Measurements from ENCODE around the gene IL31.
"Not testable (repeated sequence)": the region's sequence is repeated elsewhere in the genome, so short reads cannot be mapped to it uniquely, and the experiment has no call there.

Gene IL31

DNA sequence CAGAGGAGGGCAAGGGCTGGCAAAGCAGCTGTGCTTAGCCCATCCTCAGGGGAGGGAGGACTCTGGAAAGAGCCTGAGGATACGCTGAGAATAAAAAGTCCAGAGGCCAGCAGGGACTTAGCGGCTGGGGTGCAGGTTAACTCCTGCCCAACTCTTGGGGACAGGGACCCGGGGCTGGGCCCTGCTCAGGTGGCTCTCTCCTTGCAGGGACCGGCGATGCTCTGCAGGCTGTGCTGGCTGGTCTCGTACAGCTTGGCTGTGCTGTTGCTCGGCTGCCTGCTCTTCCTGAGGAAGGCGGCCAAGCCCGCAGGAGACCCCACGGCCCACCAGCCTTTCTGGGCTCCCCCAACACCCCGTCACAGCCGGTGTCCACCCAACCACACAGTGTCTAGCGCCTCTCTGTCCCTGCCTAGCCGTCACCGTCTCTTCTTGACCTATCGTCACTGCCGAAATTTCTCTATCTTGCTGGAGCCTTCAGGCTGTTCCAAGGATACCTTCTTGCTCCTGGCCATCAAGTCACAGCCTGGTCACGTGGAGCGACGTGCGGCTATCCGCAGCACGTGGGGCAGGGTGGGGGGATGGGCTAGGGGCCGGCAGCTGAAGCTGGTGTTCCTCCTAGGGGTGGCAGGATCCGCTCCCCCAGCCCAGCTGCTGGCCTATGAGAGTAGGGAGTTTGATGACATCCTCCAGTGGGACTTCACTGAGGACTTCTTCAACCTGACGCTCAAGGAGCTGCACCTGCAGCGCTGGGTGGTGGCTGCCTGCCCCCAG is 32.3 kb upstream of the IL31 start:
- CTCF ChIA-PET, result no interaction called here
- no peak for DNase-seq (ENCODE audit: low read depth, low spot score)
- no peak overlapping the region for H3K4me3 ChIP-seq (ENCODE audit: low read depth, low read length)
- POLR2A ChIA-PET, result no interaction called here
- TF ChIP-seq, protein P1, sequence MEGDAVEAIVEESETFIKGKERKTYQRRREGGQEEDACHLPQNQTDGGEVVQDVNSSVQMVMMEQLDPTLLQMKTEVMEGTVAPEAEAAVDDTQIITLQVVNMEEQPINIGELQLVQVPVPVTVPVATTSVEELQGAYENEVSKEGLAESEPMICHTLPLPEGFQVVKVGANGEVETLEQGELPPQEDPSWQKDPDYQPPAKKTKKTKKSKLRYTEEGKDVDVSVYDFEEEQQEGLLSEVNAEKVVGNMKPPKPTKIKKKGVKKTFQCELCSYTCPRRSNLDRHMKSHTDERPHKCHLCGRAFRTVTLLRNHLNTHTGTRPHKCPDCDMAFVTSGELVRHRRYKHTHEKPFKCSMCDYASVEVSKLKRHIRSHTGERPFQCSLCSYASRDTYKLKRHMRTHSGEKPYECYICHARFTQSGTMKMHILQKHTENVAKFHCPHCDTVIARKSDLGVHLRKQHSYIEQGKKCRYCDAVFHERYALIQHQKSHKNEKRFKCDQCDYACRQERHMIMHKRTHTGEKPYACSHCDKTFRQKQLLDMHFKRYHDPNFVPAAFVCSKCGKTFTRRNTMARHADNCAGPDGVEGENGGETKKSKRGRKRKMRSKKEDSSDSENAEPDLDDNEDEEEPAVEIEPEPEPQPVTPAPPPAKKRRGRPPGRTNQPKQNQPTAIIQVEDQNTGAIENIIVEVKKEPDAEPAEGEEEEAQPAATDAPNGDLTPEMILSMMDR (IDR thresholded peaks at IDR 0.05; ENCODE audit: insufficient read depth, low read length, missing control alignments), result no peak

DNA sequence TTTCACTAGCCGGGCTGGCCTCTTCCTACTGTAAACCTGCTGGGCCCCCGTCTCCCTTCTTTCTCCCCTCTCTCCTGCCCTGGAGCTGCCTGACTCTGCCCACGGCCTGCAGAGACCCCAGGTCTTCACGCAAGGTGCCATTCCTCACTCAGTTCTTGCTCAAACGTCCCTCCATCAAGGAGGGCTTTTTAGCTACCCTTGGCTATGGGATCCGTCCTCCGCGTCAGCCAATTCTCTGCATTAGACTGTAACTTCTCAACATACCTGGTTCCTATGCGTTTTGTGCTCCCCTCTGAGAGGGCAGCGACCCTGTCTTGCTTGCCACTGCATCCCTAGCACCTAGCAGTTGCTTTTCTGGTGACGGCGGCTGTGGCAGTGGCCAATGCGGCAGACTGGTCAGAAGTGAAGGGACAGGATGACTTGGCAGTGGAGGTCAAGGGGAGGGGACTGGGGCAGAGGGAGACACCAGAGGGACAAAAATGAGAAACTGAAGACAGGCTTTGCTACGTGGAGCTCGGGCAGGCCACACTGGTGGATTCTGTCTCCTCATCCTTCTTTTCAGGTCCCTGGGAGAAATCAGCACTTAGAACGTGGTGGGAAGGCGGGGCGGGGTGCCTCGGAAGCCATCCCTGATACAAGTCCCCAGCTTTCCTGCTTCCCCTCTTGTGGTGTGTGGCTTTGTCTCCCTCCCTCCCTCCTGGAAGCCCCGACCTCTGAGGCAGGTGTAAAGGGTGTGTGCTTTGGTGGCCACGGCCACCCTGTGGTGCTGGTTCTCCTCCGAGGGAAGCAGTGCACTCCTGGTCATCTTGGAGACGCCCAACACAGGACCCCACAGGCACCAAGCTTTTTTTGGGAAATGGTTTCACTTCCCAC is 31.3 kb upstream of the IL31 start:
- ChIA-PET POLR2A (no interaction called here), CTCF (interaction anchor here (0.7 to 1.2 kb wide), 3 partner anchors 11 to 23 kb away, joined by 3 to 4 read pairs (median 4); no protein-coding TSS in a partner anchor)
- no peak for DNase-seq (ENCODE audit: low read depth, low spot score)
- TF ChIP-seq, protein P1 (IDR thresholded peaks at IDR 0.05; ENCODE audit: insufficient read depth, low read length, missing control alignments), result no peak
- no peak overlapping the region for H3K4me3 ChIP-seq (ENCODE audit: low read depth, low read length)

DNA sequence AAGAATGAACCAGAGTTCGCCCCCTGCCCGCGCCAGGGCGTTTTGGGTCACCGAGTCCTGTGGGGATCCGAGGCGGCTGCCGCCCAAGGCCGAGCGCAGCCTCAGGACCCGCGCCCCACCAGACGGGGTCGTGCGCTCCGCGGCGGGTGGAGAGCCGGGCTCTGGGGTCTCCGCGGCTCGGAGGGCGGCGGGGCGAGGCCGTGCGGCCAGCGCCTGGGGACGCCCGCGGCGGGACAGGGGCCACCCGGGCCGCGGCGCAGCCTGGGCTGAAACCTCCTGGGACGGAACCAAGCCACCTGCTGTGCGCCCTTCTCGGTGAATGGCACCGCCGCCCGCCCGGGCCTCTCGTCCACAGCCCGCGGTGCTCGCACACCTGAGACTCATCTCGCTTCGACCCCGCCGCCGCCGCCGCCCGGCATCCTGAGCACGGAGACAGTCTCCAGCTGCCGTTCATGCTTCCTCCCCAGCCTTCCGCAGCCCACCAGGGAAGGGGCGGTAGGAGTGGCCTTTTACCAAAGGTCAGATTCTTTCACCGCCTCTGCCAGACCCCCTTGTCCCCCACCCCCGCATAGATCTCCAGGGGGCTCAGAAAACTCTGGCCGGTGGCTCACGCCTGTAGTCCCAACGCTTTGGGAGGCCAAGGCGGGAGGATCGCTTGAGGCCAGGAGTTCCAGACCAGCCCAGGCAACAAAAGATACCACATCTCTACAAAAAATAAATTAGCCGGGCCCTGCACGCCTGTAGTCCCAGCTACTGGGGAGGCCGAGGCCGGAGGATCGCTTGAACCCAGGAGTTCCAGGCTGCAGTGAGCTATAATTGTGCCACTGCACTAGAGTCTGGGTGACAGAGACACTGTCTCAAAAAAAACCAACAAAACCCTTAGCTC is 30.4 kb upstream of the IL31 start:
- TF ChIP-seq, protein P1 (IDR thresholded peaks at IDR 0.05; ENCODE audit: insufficient read depth, low read length, missing control alignments), result no peak
- no peak for DNase-seq (ENCODE audit: low read depth, low spot score)
- ChIA-PET CTCF (interaction anchor here (0.7 to 1.2 kb wide), 3 partner anchors 11 to 22 kb away, joined by 3 to 4 read pairs (median 4); no protein-coding TSS in a partner anchor), POLR2A (no interaction called here)
- peak overlapping the region; percentile 63 for H3K4me3 ChIP-seq (ENCODE audit: low read depth, low read length)

DNA sequence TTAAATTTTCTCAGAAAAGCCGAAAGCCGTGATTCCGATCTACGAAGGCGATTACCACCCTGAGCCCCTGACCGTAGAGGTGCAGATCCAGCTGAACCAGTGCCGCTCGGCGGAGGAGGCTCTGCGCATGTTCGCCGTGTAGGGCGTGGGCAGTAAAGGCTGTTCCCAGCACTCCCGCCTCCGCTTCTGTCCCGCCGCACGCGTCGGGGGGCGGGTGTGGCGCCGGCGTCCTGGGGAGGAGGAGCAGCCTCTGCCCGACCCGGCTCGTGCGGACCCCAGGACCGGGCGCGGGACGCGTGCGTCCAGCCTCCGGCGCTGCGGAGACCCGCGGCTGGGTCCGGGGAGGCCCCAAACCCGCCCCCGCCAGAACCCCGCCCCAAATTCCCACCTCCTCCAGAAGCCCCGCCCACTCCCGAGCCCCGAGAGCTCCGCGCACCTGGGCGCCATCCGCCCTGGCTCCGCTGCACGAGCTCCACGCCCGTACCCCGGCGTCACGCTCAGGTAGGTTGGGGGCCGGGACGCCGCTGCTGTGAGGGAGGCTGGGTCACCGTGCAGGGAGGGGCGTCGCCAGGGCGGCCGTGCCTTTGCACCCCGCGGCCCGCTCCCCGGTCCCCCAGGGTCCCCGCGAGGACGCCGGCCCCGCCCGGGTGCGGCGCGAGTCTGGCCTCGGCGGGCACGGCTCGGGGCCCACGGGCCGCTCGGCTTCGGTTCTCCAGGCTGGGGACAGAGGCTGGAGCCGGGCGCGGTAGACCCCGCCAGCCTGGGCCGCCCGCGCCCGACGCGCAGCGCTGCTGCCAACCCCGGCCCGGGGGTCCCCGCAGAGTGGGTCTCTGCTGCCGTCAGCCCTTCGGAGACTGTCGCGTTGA is 29.5 kb upstream of the IL31 start, which contains the start of gene B3GNT4:
B3GNT4 (plus strand) TSS at position 409 of the 866 bp plus-strand sequence. CDS start 910 bp downstream, outside the sequence.
- no peak for DNase-seq (ENCODE audit: low read depth, low spot score)
- ChIA-PET POLR2A (interaction anchor here (0.5 kb wide), 1 partner anchor 15 kb away, joined by 4 read pairs; no protein-coding TSS in a partner anchor), CTCF (no interaction called here)
- TF ChIP-seq, protein P1 (IDR thresholded peaks at IDR 0.05; ENCODE audit: insufficient read depth, low read length, missing control alignments), result no peak
- peak within 1 kb of the TSS; percentile 63 for H3K4me3 ChIP-seq (ENCODE audit: low read depth, low read length)

DNA sequence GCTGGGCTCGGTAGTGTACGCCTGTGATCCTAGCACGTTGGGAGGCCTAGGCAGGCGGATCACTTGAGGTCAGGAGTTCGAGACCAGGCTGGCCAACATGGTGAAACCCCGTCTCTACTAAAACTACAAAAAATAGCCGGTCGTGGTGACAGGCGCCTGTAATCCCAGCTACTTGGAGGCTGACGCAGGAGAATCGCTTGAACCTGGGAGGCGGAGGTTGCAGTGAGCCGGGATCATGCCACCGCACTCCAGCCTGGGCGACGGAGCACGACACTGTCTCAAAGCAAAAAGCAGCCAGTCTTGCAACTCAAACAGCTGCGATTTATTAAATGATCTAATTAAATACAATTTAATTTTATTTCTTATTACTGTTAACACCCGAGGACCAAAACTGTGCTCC is 28.8 kb upstream of the IL31 start:
- H3K4me3 ChIP-seq (ENCODE audit: low read depth, low read length), result peak overlapping the region; percentile 63
- DNase-seq (ENCODE audit: low read depth, low spot score); CTCF ChIA-PET: not testable (repeated sequence)
- POLR2A ChIA-PET, result interaction anchor here (0.5 kb wide), 1 partner anchor 16 kb away, joined by 4 read pairs; no protein-coding TSS in a partner anchor
